ENCODE data around the gene DENND4B. TPM values are rescaled to one million over a fixed set of nuclear protein-coding genes. Genes with fewer than 3 reads are reported as not detected.
"Not testable (repeated sequence)": the region's sequence is repeated elsewhere in the genome, so short reads cannot be mapped to it uniquely, and the experiment has no call there.

The DENND4B gene
- total and polyA plus RNA-seq, 8 donors = 41.3 to 106 (median 48.7) TPM

GRCh38 chr1:153908071-153908470 lies 38.4 kb downstream of the DENND4B start:
- Histone ChIP-seq H3K9me3 (no peaks in the 10 kb centered on the region), H3K4me3 (no peak overlapping the region), H3K27ac (no peak overlapping the region), H3K27me3 (no peaks in the 10 kb centered on the region), H3K4me1 (peaks cover 0 to 17% of the 10 kb centered on the region in 2 donors), H3K36me3 (peaks cover 0 to 11% of the 10 kb centered on the region in 2 donors)
- TF ChIP-seq CTCF (IDR thresholded peaks at IDR 0.05) = no peak
- DNase-seq (no peak), ATAC-seq (no peak)
- intact Hi-C loops (cut with DNase I) = no loop called here

GRCh38 chr1:153907134-153907533 lies 39.4 kb downstream of the DENND4B start:
- ATAC-seq (no peak), DNase-seq (no peak)
- peaks cover 0 to 20% of the 10 kb centered on the region in 2 donors for H3K36me3 ChIP-seq
- H3K27me3 ChIP-seq = no peaks in the 10 kb centered on the region
- TF ChIP-seq CTCF (IDR thresholded peaks at IDR 0.05) = no peak
- peaks cover 0 to 17% of the 10 kb centered on the region in 2 donors for H3K4me1 ChIP-seq
- H3K27ac ChIP-seq = no peak overlapping the region
- H3K9me3 ChIP-seq = no peaks in the 10 kb centered on the region
- H3K4me3 ChIP-seq = no peak overlapping the region
- intact Hi-C loops (cut with DNase I) = no loop called here

GRCh38 chr1:153906396-153906795 lies 40.1 kb downstream of the DENND4B start:
- DNase-seq (no peak), ATAC-seq (no peak)
- Histone ChIP-seq H3K4me1 (peaks cover 0 to 17% of the 10 kb centered on the region in 2 donors), H3K27me3 (no peaks in the 10 kb centered on the region), H3K4me3 (no peak overlapping the region), H3K9me3 (no peaks in the 10 kb centered on the region), H3K27ac (no peak overlapping the region), H3K36me3 (peaks cover 0 to 20% of the 10 kb centered on the region in 2 donors)
- TF ChIP-seq CTCF (IDR thresholded peaks at IDR 0.05) = no peak
- intact Hi-C loops (cut with DNase I) = no loop called here

- intact Hi-C loops (cut with DNase I); H3K9me3 ChIP-seq; DNase-seq; H3K27me3 ChIP-seq; H3K27ac ChIP-seq; H3K4me3 ChIP-seq; ATAC-seq: not testable (repeated sequence)
- Histone ChIP-seq H3K36me3 (peaks cover 0 to 20% of the 10 kb centered on the region in 2 donors), H3K4me1 (peaks cover 0 to 17% of the 10 kb centered on the region in 2 donors)
Observed at GRCh38 chr1:153905908-153906307, 40.6 kb downstream of the DENND4B start.

- intact Hi-C loops (cut with DNase I) = no loop called here
- no peak for ATAC-seq
- no peak overlapping the region for H3K4me3 ChIP-seq
Observed at GRCh38 chr1:153903841-153904455, 42.6 kb downstream of the DENND4B start.

More at GRCh38 chr1:153903841-153904455, 42.6 kb downstream of the DENND4B start:
- Histone ChIP-seq H3K36me3 (peaks cover 0 to 32% of the 10 kb centered on the region in 2 donors), H3K27ac (no peak overlapping the region), H3K27me3 (no peaks in the 10 kb centered on the region), H3K4me1 (peaks cover 0 to 24% of the 10 kb centered on the region in 2 donors), H3K9me3 (no peaks in the 10 kb centered on the region)
- no peak for DNase-seq
- TF ChIP-seq CTCF (IDR thresholded peaks at IDR 0.05) = no peak

Measured in left lung (tissue), 10 donors.